ENCODE results near the gene SPATA46.

The SPATA46 gene

DNA sequence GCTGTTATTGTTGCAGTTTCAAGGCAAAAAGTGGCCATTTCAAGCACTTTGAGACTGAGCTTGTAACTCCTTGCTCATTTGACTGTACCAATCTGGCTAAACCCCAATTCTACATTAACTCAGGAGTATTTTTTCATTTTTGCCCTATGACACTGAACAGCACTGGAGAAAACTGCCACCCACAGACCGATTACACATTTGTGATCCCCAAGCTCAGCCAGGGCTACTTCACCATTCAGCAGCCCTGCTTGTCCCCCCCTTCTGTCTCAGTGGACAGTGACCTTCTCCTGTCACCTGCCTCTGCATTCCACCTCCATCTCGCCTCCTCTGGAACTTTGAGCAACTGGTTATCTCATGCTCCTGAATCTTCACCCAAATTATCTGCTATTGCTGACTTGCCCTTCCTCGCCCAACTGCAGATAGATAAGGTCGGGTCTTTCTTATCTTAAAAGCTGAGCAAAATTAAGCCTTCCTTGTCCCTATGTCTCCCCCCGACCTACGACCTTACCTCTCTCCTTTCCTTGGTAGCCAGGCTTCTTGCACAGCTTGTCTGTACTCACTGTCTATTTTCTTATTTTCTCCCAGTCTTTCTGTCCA, 25.3 kb downstream of the SPATA46 start:
- DNase-seq, result no peak

DNA sequence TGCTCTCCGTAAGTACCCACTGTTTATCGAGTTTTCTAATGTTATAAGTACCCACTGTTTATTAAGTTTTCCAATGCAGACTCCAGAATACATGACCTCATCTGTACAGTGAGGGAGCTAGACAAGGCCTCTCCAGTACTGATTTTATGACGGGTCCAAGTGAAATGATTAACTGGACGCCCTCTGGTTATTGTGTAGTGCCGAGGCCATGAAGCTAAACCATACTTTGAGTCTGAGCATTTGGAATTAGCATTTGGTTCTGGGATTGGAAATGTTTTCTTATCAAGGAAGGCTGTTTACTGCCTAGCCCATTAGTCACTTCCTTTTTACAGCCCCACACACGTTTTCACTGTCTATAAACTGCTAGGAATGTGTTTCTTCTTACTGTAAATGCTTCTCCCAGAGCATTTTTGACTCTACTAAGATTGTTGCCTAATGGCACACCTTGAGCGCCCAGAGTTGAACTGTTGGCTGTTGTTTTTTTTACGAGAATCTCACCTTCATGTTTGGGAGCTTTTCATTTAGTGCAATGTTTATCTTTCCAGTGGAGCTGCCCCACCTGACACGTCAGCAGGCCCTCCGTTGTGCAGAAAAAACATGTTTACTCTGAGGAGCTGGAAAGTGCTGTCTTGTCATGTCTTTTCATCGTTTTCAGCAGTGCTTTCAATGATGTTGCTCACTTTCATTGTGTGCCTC, 26.9 kb downstream of the SPATA46 start:
- DNase-seq, result no peak

DNA sequence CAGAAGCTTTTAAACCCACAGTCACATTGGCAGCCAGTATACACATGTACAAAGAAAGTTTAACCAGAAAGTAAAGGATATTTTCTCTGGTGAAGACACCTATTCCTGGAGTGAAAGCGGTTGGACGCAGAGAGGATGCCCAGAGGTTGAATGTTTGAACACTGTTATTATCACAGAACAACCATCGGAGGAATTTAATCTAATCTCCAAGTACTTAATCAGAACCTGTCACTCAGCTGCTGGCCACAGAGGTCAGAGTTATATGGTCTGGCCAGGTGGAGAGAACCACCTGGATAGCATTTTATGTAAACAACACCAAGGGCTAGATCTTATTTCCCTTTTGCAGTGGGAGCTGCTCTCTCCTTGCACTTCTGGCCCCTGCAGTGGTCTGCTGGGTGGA, 29.4 kb downstream of the SPATA46 start:
- DNase-seq, result no peak

DNA sequence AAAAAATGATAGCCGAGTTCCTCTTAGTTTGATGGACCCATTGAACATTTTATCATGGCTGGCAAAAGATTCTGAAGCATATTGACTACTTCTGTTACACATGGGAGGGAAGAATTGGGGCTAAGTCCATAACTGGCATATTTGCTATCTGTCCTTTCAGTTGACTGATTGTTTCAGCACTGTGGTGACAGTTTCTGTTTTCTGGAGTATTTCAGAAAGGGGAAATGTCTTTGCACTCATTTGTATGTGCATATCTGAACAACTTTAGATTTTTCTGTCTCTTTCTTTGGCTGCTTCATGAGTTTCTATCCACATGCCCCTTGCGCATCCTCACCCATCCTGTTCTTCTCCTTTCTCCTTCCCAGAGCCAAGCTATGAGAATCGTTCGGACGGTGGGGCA, 33.2 kb downstream of the SPATA46 start:
- DNase-seq, result no peak

DNA sequence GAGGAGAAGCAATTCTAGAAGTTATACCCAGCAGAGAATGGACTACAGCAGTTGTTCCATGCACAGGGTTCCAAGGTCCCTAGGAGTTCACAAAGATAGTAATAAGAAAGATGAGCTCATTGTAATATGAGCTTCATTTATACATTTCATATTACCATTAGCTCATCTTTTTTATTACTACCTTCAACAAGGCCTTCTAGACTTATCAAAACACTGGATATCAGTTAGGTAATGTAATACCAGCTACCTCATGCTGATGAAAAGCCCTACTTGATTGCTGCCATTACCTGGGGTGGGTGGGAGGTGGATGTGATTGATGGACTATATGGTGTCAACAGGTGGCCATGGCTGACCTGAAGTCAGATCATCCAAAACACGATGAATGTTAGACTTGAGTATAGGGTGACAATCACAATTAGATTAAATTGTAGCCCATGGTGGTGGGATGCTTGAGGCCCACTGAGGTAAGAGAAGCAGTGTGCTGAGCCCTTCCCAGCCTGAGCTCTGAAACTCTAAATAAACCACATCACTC, 34.1 kb downstream of the SPATA46 start:
- DNase-seq, result no peak

DNA sequence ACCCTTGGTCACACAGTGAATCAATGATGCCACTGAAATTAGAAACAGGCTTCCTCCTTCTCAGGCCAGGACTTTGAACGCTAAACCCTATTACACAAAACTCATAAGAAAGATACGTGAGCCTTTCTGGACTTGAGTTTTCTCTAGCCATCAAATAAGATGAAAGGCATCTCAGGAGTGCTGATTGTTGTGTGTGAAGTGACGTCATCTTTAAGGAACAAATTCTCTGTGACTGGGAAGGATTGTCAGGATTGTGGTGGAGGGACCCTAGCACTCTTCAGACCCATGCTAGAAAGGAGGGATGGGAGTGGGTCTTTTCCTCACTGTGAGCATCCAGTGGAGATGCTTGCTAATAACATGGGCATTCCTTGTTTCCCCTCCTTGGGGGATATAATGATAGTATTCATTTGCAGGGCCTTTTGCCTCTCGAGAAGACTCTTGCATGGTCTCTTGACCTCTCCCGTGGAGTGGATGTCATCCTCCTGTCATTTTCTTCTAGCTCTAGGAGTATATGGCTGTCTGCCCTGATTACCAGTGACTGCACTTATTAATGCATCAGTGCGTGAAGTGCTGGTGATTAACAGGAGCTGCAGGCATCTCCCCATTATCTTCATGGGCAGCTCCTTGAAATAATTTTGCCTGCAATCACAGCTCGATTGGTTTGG, 39.9 kb downstream of the SPATA46 start:
- no peak for DNase-seq

GRCh38 chr1:162335126-162335525, 41.5 kb downstream of the SPATA46 start:
- DNase-seq, result no peak

GRCh38 chr1:162333991-162334390, 42.7 kb downstream of the SPATA46 start:
- DNase-seq, result no peak

DNA sequence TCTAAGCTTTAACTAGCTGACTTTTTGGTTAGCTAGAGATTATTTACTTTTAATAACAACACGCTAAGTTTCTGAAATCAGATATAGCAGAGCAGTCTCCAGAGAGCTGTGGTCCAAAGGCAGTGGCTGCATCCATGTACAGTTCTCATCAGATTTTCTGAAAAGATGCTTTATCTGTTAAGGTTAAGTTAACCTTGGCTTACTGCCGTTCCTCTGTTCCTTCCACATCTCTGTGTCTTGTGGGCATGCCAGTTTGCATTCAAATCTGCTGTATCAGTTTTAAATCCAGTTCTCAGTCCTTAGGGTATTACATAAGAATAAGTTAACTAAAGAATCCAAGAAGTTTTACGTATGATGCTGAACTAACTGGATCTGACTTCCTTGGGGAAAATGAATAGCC, 46.8 kb downstream of the SPATA46 start:
- DNase-seq, result no peak

DNA sequence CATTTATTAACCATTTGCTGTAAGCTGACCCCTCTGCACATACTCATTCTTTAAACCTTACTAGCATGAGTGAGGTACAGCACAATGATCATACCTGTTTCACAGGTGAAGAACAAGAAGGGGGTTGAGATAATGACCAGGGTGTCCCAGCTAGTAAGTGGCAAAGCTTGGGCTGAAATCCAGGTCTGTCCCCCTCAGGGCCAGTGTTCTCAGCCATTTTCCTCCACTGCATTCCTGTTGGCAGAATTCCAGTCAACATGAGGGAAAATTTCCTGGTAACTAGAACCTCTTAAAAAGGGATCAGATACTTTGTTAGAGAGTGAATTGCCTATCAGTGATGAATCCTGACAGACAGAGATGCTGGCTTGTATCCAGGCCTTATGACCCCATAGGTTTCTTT, 48.1 kb downstream of the SPATA46 start:
- no peak for DNase-seq

GRCh38 chr1:162327788-162328165, 48.9 kb downstream of the SPATA46 start:
- DNase-seq, result no peak

DNA sequence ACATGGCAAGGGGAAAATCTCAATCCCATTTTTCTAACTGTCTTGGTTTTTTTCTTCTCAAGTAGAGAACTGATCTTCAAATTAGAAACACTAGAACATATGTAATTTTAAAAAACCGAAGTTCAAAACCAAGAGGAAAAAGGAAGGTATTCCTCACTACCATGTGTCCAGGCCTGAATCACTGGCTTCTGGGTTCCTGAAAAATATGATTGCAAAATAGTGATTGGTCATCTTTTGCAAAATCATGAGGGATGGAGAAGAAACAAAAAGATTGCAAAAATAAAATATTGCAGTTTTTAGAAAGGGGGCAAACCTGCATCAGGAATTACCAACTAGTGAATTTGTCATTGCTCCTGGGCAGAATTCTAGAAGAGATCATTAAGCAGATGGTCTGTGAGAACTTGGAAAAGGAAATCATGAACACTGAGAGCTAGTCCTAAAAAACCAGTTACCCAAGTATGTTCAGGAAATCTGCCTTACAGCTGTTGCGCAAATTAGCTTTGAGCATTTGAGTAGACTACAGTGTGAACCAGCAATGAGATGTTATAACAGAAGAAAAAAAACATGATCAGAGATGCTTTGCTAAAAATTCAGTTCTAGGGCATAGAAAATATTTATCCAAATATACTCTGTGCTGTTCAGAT, 49.4 kb downstream of the SPATA46 start:
- no peak for DNase-seq

DNA sequence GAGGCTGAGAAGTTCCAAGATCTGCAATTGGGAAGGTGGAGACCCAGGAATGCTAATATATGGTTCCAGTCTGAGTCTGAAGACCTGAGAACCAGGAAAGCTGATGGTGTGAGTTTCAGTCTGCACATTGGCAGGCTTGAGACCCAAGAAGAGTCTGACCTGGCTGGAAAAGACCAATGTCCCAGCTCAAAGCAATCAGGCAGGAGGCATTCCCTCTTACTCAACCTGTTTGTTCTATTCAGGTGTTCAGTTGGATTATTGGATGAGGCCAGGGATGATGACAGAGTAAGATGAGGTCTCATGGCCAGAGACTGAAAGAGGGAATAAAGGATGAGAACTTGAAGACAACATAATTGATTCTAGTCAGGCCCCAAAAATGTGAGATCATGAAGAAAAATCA, 50.1 kb downstream of the SPATA46 start:
- DNase-seq, result no peak

- no peak for DNase-seq
These were observed 52.3 kb downstream of the SPATA46 start for GRCh38 chr1:162324396-162324795.

Measured in stimulated activated naive CD4-positive, alpha-beta T cell (primary cell).